VCaP (cell line): ENCODE data around the gene TOMM6.
A peak's percentile ranks its signal among the peaks of the same experiment; 100 is the strongest.

Experiments
- H3K27ac ChIP-seq: fragments of 450-650 bp; 2 replicates; pipeline ENCODE4 v1.5.1; 2017
- TF ChIP-seq, protein P1 (sequence below): fragments of 450-650 bp; conservative IDR thresholded peaks from 2 replicates; pipeline ENCODE4 v1.5.1; 2017; ENCODE audit warnings: mild to moderate bottlenecking, moderate library complexity

Gene TOMM6

DNA sequence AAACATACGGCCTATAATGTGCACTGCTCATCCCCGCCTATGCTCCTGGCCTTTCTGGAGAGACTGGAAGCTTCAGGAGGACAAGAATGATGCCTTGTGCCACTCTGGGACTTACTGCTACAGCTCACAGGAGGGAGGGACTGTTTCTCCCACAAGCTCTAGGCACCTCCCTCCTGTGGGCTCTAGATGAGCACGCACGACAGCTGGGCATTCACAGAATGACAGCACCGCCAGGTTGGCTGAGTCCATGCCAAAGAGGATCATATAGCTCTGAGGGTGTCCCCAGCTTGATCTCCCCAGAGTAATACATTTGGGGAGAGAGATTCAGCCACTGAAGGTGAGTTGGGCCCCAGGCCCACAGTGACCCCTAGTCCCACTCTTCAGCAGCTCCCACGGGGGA, 30.2 kb upstream of the TOMM6 start:
- TF ChIP-seq, protein P1, sequence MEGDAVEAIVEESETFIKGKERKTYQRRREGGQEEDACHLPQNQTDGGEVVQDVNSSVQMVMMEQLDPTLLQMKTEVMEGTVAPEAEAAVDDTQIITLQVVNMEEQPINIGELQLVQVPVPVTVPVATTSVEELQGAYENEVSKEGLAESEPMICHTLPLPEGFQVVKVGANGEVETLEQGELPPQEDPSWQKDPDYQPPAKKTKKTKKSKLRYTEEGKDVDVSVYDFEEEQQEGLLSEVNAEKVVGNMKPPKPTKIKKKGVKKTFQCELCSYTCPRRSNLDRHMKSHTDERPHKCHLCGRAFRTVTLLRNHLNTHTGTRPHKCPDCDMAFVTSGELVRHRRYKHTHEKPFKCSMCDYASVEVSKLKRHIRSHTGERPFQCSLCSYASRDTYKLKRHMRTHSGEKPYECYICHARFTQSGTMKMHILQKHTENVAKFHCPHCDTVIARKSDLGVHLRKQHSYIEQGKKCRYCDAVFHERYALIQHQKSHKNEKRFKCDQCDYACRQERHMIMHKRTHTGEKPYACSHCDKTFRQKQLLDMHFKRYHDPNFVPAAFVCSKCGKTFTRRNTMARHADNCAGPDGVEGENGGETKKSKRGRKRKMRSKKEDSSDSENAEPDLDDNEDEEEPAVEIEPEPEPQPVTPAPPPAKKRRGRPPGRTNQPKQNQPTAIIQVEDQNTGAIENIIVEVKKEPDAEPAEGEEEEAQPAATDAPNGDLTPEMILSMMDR, result no peak

DNA sequence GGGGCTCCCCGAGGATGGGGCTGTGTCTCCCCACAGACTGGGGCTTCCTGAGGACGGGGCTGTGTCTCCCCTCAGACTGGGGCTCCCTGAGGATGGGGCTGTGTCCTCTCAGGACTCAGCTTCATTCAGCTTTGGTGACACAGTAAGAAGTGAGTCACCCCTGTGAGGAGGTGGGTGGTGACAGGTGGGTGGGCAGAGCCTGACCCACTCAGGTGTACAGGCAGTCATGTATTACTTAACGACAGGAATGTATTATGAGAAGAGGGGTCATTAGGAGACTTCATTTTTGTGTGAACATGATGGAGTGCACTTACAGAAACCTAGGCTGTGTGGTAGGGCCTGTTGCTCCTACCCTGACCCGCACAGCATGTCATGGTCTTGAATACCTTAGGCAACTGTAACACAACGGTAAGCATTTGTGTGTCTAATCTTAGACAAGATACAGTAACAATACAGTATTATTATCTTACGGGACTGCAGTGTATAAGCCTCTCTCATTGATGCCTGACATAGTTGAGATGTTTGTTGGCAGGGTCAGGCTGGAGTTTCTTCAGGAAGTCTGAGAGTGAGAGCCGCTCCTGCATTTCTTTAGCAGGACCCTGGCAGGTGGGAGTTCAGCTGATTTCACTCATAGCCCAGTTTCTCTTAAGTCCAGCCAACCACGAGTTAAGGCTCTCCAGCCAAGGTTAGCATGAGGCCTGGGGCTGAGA, 29.4 kb upstream of the TOMM6 start:
- TF ChIP-seq, protein P1, result no peak

More for the DNA sequence above, 30.2 kb upstream of the TOMM6 start:
- no peak overlapping the region for H3K27ac ChIP-seq

DNA sequence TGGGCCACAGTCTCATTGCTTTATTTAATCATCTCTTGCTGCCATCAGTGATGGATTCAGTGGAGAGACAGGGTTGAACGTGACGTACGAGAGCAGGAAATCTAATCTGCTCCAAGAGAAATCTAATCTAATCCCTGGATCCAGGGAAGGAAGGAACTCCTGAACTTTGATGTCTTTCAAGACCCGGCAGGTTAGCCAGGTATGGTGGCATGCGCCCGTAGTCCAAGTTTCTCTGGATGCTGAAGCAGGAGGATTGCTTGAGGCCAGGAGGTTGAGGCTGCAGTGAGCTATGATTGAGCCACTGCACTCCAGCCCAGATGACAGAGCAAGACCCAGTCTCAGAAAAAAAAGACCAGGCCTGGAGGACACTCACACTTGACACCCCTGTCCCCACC, 28.9 kb upstream of the TOMM6 start:
- H3K27ac ChIP-seq, result no peak overlapping the region
- TF ChIP-seq, protein P1, result no peak

More for the DNA sequence above, 29.4 kb upstream of the TOMM6 start:
- H3K27ac ChIP-seq, result no peak overlapping the region

DNA sequence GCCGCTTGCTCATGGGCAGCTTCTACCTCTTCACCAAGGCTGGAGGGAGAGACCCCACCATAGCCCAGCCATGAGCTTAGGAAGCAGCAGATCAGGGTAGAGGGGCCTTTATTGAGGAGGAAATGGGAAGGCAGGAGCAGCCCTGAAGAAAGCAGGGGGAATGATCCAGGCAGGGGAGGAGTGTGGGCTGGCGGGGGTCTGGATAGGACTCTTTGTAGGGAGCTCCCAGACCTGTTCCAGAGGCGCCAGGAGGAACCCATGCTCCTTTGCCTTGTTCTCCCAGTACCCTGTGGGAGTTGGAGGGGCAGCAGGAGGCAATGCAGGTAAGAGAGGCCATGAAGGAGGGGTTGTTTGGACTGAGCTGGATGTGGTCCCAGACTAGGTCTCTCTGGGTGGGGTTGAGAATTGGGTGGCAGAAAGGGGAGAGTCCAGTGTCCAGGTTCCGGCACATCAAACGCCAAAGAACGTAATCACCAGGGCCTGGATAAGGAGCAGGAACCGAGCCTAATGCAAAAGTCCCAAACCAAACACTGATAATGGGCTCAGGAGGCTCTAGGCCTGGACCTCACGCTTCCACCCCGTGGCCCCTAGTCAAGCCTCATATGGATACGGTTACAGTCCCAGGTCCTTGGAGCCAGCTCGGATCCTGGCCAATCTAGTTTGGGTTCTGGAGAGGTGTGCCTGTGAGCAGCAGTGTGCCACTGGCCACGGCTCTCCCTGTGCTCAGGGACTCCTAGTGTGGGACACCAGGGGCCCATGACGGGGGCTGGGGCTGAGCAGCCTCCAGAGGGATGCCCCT, 28.2 kb upstream of the TOMM6 start:
- TF ChIP-seq, protein P1, result no peak
- H3K27ac ChIP-seq, result no peak overlapping the region

DNA sequence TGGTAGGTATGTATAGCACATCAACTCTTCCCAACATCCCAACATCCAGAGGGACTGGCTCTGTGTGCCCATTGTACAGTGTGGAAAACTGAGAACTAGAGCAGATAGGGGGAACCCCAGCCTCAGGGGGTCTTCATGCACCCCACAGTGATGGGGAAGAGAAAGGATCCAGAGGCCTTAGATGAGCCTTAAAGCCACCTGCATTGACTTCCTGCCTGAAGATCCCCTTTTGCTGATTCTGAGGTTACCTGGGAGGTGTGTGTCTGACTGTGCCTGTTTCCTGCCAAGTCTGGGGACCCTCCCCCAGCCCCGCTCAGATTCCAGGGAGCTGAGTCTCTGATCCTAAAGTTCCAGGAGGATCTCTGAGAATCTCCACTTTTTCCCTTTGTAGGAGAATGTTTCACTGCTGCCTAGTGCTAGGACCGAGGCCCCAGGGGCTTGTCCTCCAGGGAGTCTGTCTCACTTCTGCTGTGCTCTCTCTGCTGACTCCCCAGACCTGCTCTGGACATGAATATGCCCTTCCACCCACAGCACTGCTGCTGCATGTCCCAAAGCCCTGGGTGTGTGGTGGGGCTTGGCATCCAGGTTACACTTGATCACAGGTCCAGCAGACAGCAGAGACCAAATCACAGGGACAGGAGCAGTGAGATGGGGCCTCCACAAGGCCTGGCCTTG, 27.5 kb upstream of the TOMM6 start:
- TF ChIP-seq, protein P1, result no peak
- H3K27ac ChIP-seq, result no peak overlapping the region

DNA sequence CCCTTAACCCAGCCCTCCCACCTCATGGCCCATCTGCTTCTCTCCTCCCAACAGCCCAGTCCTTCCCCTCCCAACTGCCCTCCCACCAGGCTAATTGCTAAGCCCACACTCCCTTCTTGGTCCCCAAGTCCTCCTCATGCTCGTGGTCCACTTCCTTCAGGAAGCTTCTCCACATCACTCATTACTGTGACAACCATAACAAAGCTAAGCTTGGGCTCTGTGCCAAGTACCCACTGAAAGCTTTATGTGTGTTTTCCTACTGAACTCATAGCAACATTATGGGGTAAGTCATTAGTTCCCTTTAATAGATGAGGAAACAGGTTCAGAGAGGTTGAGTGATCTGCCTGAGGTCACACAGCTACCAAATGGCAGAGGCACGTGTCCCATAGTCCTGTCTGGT, 24.0 kb upstream of the TOMM6 start:
- H3K27ac ChIP-seq, result no peak overlapping the region
- TF ChIP-seq, protein P1, result no peak

DNA sequence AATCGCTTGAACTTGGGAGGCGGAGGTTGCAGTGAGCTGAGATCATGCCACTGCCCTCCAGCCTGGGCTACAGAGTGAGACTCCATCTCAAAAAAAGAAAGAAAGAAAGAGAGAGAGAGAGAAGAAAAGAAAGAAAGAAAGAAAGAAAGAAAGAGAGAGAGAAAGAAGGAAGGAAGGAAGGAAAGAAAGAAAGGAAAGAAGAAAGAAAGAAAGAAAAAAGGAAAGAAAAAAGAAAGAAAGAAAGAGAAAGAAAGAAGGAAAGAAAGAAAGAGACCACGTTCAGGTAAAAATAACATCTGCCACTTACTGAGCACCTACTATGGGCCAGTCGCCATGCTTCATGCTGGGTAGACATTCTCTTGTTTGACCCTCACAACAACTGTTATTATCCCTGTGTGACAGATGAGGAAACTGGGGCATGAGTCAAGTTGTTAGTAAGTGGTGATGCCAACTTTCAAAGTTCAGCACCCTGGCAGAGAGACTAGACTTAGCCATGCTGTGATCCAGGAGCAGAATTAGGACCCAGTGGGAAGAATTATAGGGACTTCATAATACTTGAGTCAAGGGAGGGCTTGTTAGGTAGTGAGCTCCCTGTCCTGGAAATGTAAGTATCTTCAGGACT, 21.3 kb upstream of the TOMM6 start:
- H3K27ac ChIP-seq, result peak overlapping the region; percentile 89
